ENCODE measurements around the gene SLX4IP. TPM values are rescaled to one million over a fixed set of nuclear protein-coding genes. Genes with fewer than 3 reads are reported as not detected.

SLX4IP gene
- total and polyA plus RNA-seq, 2 of the 13 experiments (the other 11 are each of a cell fraction or from before 2014, with no cell fraction given) = 3.6 to 7.3 TPM

- TF ChIP-seq PTBP1 (IDR thresholded peaks at IDR 0.05; ENCODE audit: low read depth, low read length, poor library complexity, severe bottlenecking) (no peak), FOSL1 (CRISPR knock-in tag; IDR thresholded peaks at IDR 0.05; ENCODE audit: borderline replicate concordance) (0 out of 2 replicates have a peak, but pooled peaks have one; percentile 0)
Measured at GRCh38 chr20:10675450-10675848, 240.3 kb downstream of the SLX4IP start (continued).

GRCh38 chr20:10676518-10676917 lies 241.4 kb downstream of the SLX4IP start:
- H3K36me3 ChIP-seq (replicated peaks in 1 of 2; ENCODE audit: control insufficient read depth in 1 of 2, insufficient read depth in 2 of 2, low read length in 2 of 2) = no peaks in the 10 kb centered on the region
- in situ Hi-C loops (cut with HindIII; ENCODE audit: extremely low pct_ligation_motif_present, low pct_unique_long_range_greater_than_20kb) (no loop called here), intact Hi-C loops (cut with micrococcal nuclease; ENCODE audit: unreplicated experiment) (loop anchor here (10.0 kb wide), 2 partner anchors 148 to 868 kb away; no protein-coding TSS in a partner anchor)
- peaks cover 22% of the 10 kb centered on the region for H3K79me2 ChIP-seq (ENCODE audit: insufficient read depth, low read length)
- CTCF ChIA-PET (ENCODE audit: low intra/inter-chr PET ratio, low total read pairs) = no interaction called here
- no TSS peak for BruUV-seq (replicated peaks)
- no peak overlapping the region for H3K9ac ChIP-seq (ENCODE audit: insufficient read depth, low read depth, low read length)
- TF ChIP-seq ZBTB34 (CRISPR knock-in tag; IDR thresholded peaks at IDR 0.05) (no peak), ZNF264 (CRISPR knock-in tag; IDR thresholded peaks at IDR 0.05) (no peak), ZNF10 (CRISPR knock-in tag; IDR thresholded peaks at IDR 0.05; ENCODE audit: borderline replicate concordance, low read depth) (no peak), ZNF549 (CRISPR knock-in tag; IDR thresholded peaks at IDR 0.05) (no peak), RFX1 (IDR thresholded peaks at IDR 0.05) (no peak), ZNF574 (CRISPR knock-in tag; IDR thresholded peaks at IDR 0.05) (no peak)
- no peak for ATAC-seq
- 92% methylated on average over 3 of the region's 3 CpGs for WGBS (ENCODE audit: low lambda C conversion rate)
- H3K4me2 ChIP-seq (ENCODE audit: low read depth, low read length) = no peak overlapping the region
- peaks cover 13% of the 10 kb centered on the region for H3K4me1 ChIP-seq (ENCODE audit: insufficient read depth, low read length)
- no peak for FAIRE-seq
- H4K20me1 ChIP-seq (ENCODE audit: insufficient read depth, low read length) = no peaks in the 10 kb centered on the region
- H3K4me3 ChIP-seq (replicated peaks in 1 of 3; ENCODE audit: insufficient read depth in 1 of 3, low read depth in 2 of 3, low read length in 3 of 3) = no peak overlapping the region
- H3K27me3 ChIP-seq (ENCODE audit: control insufficient read depth in 1 of 2, insufficient read depth in 2 of 2, low read length in 2 of 2) = no peaks in the 10 kb centered on the region; a peak in 1 of 5 replicates
- POLR2A ChIA-PET = interaction anchor here (3.8 kb wide), 1 partner anchor 30 kb away, joined by 37 read pairs; no protein-coding TSS in a partner anchor
- no peak overlapping the region for H3K27ac ChIP-seq (ENCODE audit: extremely low read length, insufficient read depth, low read length)
- 0 out of 2 replicates have a peak, but pooled peaks cover 4% of the 10 kb centered on the region for H3K9me3 ChIP-seq (ENCODE audit: low read length)
- DNase-seq (ENCODE audit: low spot score) = no peak
- no peak overlapping the region for H2AFZ ChIP-seq (ENCODE audit: low read length)

Small RNA genes lying within 50 kb of the gene (microRNA-seq; reads per million reads assigned to microRNA genes)
- 1.0 reads per million for gene MIR6870

Small RNA genes lying within 50 kb of the gene (small RNA-seq; reads per million reads assigned to genes)
- 0 reads per million in 3 experiments for gene MIR6870 (ENCODE audit: insufficient read depth in 2 of 3, insufficient read length in 3 of 3, low read depth in 2 of 3, low replicate concordance in 1 of 3)

Other genes with a start within 250 kb of the SLX4IP start
- not detected in 2 replicates for gene SNAP25, start 216.5 kb upstream of the SLX4IP start, total RNA-seq (2016; rRNA removed; fragmentation: Illumina TruSeq; extraction: Trizol)
- not detected in 2 replicates for gene SNAP25, start 216.5 kb upstream of the SLX4IP start, polyA plus RNA-seq (2011; rRNA removed)
- gene MKKS, start 1.1 kb upstream of the SLX4IP start, total RNA-seq (2016; rRNA removed; fragmentation: Illumina TruSeq; extraction: Trizol) = 26.7 and 44.8 TPM in 2 replicates
- 29.7 and 34.5 TPM in 2 replicates for gene MKKS, start 1.1 kb upstream of the SLX4IP start, polyA plus RNA-seq (2011; rRNA removed)
- gene JAG1, start 238.7 kb downstream of the SLX4IP start, total RNA-seq (2016; rRNA removed; fragmentation: Illumina TruSeq; extraction: Trizol) = 18.1 and 56.3 TPM in 2 replicates
- 43.0 and 47.1 TPM in 2 replicates for gene JAG1, start 238.7 kb downstream of the SLX4IP start, polyA plus RNA-seq (2011; rRNA removed)